Activated naive CD8-positive, alpha-beta T cell treated with anti-CD3 and anti-CD28 coated beads for 36 hours (primary cell): ENCODE results near the gene CARD11. TPM values are rescaled to one million over a fixed set of nuclear protein-coding genes. Genes with fewer than 3 reads are reported as not detected.
A peak's percentile ranks its signal among the peaks of the same experiment; 100 is the strongest.

Experiments used
- DNase-seq: peaks from one replicate; pipeline ENCODE4 v3.0.0; 2021
- H3K27ac Mint-ChIP-seq: one replicate; pipeline ENCODE4 v1.8.0; 2022; ENCODE audit warnings: mild to moderate bottlenecking, moderate library complexity, mixed read lengths
- H3K27me3 Mint-ChIP-seq: one replicate; pipeline ENCODE4 v1.8.0; 2022; ENCODE audit warnings: mild to moderate bottlenecking, mixed read lengths
- H3K36me3 Mint-ChIP-seq: one replicate; pipeline ENCODE4 v1.8.0; 2021; ENCODE audit warnings: mild to moderate bottlenecking, mixed read lengths
- H3K4me1 Mint-ChIP-seq: one replicate; pipeline ENCODE4 v1.8.0; 2021; ENCODE audit warnings: mixed read lengths
- H3K4me3 Mint-ChIP-seq: one replicate; pipeline ENCODE4 v1.8.0; 2022; ENCODE audit warnings: mild to moderate bottlenecking, moderate library complexity, mixed read lengths
- H3K9me3 Mint-ChIP-seq: one replicate; pipeline ENCODE4 v1.8.0; 2022; ENCODE audit warnings: mixed read lengths
- total RNA-seq, 2 experiments: library from RNA; stranded (reverse); gene quantifications; one replicate each; pipeline ENCODE4 v1.2.3, GENCODE V29; 2021

The CARD11 gene
- total RNA-seq, 2 experiments from 2014 or later, result 108 to 111 TPM

- no peak overlapping the region for H3K4me3 Mint-ChIP-seq
- peaks cover 45% of the 10 kb centered on the region for H3K36me3 Mint-ChIP-seq
- H3K27ac Mint-ChIP-seq, result peak overlapping the region; percentile 65
- DNase-seq, result no peak
- peaks cover 7% of the 10 kb centered on the region for H3K9me3 Mint-ChIP-seq
- no peaks in the 10 kb centered on the region for H3K27me3 Mint-ChIP-seq
- H3K4me1 Mint-ChIP-seq, result peaks cover 38% of the 10 kb centered on the region
These were observed 71.5 kb downstream of the CARD11 start for GRCh38 chr7:2971914-2972834.

- H3K27me3 Mint-ChIP-seq, result no peaks in the 10 kb centered on the region
- no peak overlapping the region for H3K4me3 Mint-ChIP-seq
- DNase-seq, result no peak
These were observed 72.8 kb downstream of the CARD11 start for GRCh38 chr7:2970861-2971260.

GRCh38 chr7:2970307-2970664 lies 73.4 kb downstream of the CARD11 start:
- Mint-ChIP-seq H3K9me3 (peaks cover 23% of the 10 kb centered on the region), H3K27me3 (no peaks in the 10 kb centered on the region), H3K27ac (no peak overlapping the region), H3K4me3 (no peak overlapping the region), H3K36me3 (peaks cover 51% of the 10 kb centered on the region), H3K4me1 (peaks cover 31% of the 10 kb centered on the region)
- DNase-seq, result no peak

More at GRCh38 chr7:2970861-2971260, 72.8 kb downstream of the CARD11 start:
- H3K9me3 Mint-ChIP-seq, result peaks cover 17% of the 10 kb centered on the region
- peaks cover 51% of the 10 kb centered on the region for H3K36me3 Mint-ChIP-seq
- H3K4me1 Mint-ChIP-seq, result peaks cover 36% of the 10 kb centered on the region
- no peak overlapping the region for H3K27ac Mint-ChIP-seq

- DNase-seq, result no peak
- peaks cover 50% of the 10 kb centered on the region for H3K36me3 Mint-ChIP-seq
These were observed 74.0 kb downstream of the CARD11 start for GRCh38 chr7:2969398-2970306.

GRCh38 chr7:2968616-2969397 lies 74.9 kb downstream of the CARD11 start:
- Mint-ChIP-seq H3K27ac (no peak overlapping the region), H3K4me1 (peaks cover 32% of the 10 kb centered on the region)
- DNase-seq, result no peak

More at GRCh38 chr7:2969398-2970306, 74.0 kb downstream of the CARD11 start:
- Mint-ChIP-seq H3K27ac (no peak overlapping the region), H3K4me1 (peaks cover 31% of the 10 kb centered on the region), H3K4me3 (no peak overlapping the region), H3K9me3 (peaks cover 24% of the 10 kb centered on the region), H3K27me3 (no peaks in the 10 kb centered on the region)

GRCh38 chr7:2968176-2968575 lies 75.5 kb downstream of the CARD11 start:
- DNase-seq, result no peak
- Mint-ChIP-seq H3K27ac (no peak overlapping the region), H3K27me3 (no peaks in the 10 kb centered on the region), H3K36me3 (peaks cover 50% of the 10 kb centered on the region), H3K4me3 (no peak overlapping the region), H3K4me1 (peaks cover 29% of the 10 kb centered on the region), H3K9me3 (peaks cover 24% of the 10 kb centered on the region)

More at GRCh38 chr7:2968616-2969397, 74.9 kb downstream of the CARD11 start:
- Mint-ChIP-seq H3K27me3 (no peaks in the 10 kb centered on the region), H3K4me3 (no peak overlapping the region), H3K36me3 (peaks cover 53% of the 10 kb centered on the region), H3K9me3 (peaks cover 24% of the 10 kb centered on the region)

- no peak overlapping the region for H3K27ac Mint-ChIP-seq
- DNase-seq, result no peak
- H3K36me3 Mint-ChIP-seq, result peaks cover 51% of the 10 kb centered on the region
- peaks cover 29% of the 10 kb centered on the region for H3K4me1 Mint-ChIP-seq
- no peak overlapping the region for H3K4me3 Mint-ChIP-seq
- H3K27me3 Mint-ChIP-seq, result no peaks in the 10 kb centered on the region
- peaks cover 24% of the 10 kb centered on the region for H3K9me3 Mint-ChIP-seq
These were observed 76.0 kb downstream of the CARD11 start for GRCh38 chr7:2967705-2968104.

- no peaks in the 10 kb centered on the region for H3K27me3 Mint-ChIP-seq
- H3K36me3 Mint-ChIP-seq, result peaks cover 50% of the 10 kb centered on the region
- peaks cover 27% of the 10 kb centered on the region for H3K4me1 Mint-ChIP-seq
- H3K27ac Mint-ChIP-seq, result no peak overlapping the region
- no peak overlapping the region for H3K4me3 Mint-ChIP-seq
- no peak for DNase-seq
- H3K9me3 Mint-ChIP-seq, result peaks cover 24% of the 10 kb centered on the region
These were observed 76.4 kb downstream of the CARD11 start for GRCh38 chr7:2967253-2967652.

GRCh38 chr7:2966466-2967078 lies 77.1 kb downstream of the CARD11 start:
- Mint-ChIP-seq H3K4me1 (peaks cover 29% of the 10 kb centered on the region), H3K36me3 (peaks cover 55% of the 10 kb centered on the region), H3K27me3 (no peaks in the 10 kb centered on the region), H3K27ac (peak overlapping the region; percentile 44), H3K4me3 (no peak overlapping the region), H3K9me3 (peaks cover 24% of the 10 kb centered on the region)
- no peak for DNase-seq

- Mint-ChIP-seq H3K36me3 (peaks cover 56% of the 10 kb centered on the region), H3K4me1 (peaks cover 28% of the 10 kb centered on the region), H3K4me3 (no peak overlapping the region), H3K9me3 (peaks cover 24% of the 10 kb centered on the region), H3K27ac (no peak overlapping the region), H3K27me3 (no peaks in the 10 kb centered on the region)
- no peak for DNase-seq
These were observed 77.9 kb downstream of the CARD11 start for GRCh38 chr7:2965745-2966270.

- DNase-seq, result no peak
- peaks cover 61% of the 10 kb centered on the region for H3K36me3 Mint-ChIP-seq
- peaks cover 32% of the 10 kb centered on the region for H3K4me1 Mint-ChIP-seq
- peaks cover 24% of the 10 kb centered on the region for H3K9me3 Mint-ChIP-seq
- no peak overlapping the region for H3K4me3 Mint-ChIP-seq
- no peaks in the 10 kb centered on the region for H3K27me3 Mint-ChIP-seq
- H3K27ac Mint-ChIP-seq, result no peak overlapping the region
These were observed 78.4 kb downstream of the CARD11 start for GRCh38 chr7:2965301-2965700.

- H3K36me3 Mint-ChIP-seq, result peaks cover 70% of the 10 kb centered on the region
- no peak for DNase-seq
- peaks cover 24% of the 10 kb centered on the region for H3K9me3 Mint-ChIP-seq
- no peak overlapping the region for H3K4me3 Mint-ChIP-seq
- H3K27ac Mint-ChIP-seq, result peak overlapping the region; percentile 2
- H3K4me1 Mint-ChIP-seq, result peaks cover 40% of the 10 kb centered on the region
- no peaks in the 10 kb centered on the region for H3K27me3 Mint-ChIP-seq
These were observed 79.5 kb downstream of the CARD11 start for GRCh38 chr7:2964208-2964607.

- Mint-ChIP-seq H3K4me1 (peaks cover 51% of the 10 kb centered on the region), H3K27me3 (no peaks in the 10 kb centered on the region), H3K27ac (no peak overlapping the region), H3K4me3 (no peak overlapping the region), H3K9me3 (peaks cover 20% of the 10 kb centered on the region), H3K36me3 (peaks cover 82% of the 10 kb centered on the region)
- DNase-seq, result no peak
These were observed 80.8 kb downstream of the CARD11 start for GRCh38 chr7:2962865-2963264.
